NCI-H82 treated with DMSO at 0.1 percent for 48 hours (cell line): Measurements from ENCODE around the gene SP1.
"Not testable (repeated sequence)": the region's sequence is repeated elsewhere in the genome, so short reads cannot be mapped to it uniquely, and the experiment has no call there.

Experiments
- DNase-seq: peaks from one replicate; lab custom pipeline; 2025; ENCODE audit not compliant: unreplicated experiment; lab: John Stamatoyannopoulos, UW

Gene SP1

DNA sequence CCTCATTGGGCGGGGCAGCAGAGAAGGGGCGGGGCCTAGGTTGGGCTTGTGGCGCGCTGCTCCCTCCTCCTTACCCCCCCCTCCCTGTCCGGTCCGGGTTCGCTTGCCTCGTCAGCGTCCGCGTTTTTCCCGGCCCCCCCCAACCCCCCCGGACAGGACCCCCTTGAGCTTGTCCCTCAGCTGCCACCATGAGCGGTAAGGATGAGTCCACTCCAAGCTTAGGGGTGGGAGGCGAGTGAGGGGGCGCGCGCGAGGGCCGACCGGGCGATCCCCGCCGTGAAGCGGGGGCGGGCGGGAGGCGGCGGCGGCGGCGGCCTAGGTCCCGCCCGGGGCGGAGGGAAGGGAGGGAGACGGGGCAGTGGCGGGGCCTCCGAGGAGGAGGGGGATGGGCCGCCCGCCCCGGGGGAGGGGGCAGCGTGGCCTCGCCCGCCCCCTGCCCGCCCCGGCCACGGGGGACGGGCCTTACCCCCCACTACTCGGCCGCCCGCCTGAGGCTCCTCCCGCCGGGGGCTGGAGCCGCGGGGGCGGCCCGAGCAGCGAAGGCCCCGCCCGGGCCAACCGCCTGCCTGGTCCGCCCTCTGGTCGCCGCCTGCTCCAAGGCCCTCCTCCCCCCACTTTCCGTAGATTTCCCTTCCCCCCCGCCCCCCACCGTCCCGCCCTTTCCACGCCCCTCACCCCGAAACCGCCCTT is at the start of gene SP1:
TSS of gene SP1 (plus strand) at position 73 of the 690 bp plus-strand sequence. CDS start at position 189, 116 bp downstream.
- DNase-seq, result peak; percentile 44

DNA sequence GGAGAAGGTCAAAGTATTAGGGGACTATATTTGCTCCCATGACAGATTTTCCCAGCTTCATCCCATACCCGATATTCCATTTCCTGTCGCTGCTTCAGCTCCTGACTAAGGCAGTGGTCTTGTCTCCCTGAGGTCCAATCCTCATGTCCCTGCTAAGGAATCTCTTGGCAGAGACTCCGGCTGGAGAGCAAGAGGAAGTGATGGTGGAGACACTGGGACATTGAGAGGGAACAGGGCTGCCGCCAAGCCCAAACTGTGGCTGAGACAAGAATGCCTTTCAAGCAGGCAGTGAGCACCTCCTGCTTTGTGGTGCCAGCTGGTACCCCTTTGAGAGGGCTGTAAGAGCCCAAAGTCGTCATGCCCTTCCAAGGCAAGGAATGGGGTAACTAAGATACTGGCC is 49.3 kb upstream of the SP1 start:
- no peak for DNase-seq

DNA sequence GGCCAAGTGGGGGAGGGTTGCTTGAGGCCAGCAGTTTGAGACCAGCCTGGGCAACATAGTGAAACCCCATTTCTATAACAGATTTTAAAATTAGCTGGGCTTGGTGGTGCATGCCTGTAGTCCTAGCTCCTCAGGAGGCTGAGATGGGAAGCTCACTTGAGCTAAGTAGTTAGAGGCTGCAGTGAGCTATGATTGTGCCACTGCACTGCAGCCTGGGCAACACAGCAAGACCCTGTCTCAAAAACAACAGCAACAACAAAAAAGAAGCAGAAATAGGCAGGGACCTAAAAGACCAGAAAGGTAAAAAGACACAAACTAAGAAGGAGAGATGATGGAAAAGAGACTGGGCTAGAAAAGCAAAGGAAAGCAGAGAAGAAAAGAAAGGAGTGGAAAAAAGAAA is 47.6 kb upstream of the SP1 start:
- DNase-seq, result not testable (repeated sequence)

DNA sequence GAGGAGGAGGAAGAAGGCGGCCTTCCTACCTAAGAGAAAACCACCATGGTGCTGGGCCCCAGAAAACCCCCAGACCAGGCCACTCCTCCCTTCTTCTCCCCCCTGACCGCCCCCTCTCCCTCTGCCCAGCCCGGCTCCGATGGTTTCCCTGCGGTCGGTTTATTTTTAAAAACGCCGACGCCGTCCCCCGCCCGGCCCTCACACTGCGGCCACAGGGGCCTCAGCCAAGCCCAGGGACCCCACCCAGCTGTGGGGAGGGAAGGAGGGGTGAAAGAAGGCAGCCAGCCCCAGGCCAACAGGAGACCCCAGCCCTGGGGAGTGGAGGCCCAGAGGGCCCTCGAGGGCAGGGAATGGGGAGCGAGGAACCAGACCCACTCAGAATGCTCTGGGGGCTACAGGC is 47.2 kb upstream of the SP1 start:
- no peak for DNase-seq

DNA sequence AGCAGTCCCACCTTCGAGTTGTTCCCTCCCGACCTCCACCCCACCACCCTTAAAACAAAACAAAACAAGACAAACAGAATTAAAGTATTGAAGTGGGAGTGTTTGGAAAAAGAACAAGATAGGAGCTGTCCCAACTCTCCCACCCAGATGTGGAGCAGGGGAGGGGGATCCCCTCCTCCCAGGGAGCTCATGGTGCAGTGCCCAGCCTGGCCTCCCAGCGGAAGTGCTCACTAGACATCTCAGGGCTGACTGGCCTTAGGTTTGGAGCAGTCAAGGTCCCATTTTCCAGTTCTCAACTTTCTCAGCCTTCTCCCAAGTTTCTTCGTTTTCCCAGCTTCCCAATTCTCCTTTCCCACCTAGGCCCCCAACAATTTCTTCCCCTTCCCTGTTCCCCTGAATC is 46.7 kb upstream of the SP1 start:
- DNase-seq, result no peak

DNA sequence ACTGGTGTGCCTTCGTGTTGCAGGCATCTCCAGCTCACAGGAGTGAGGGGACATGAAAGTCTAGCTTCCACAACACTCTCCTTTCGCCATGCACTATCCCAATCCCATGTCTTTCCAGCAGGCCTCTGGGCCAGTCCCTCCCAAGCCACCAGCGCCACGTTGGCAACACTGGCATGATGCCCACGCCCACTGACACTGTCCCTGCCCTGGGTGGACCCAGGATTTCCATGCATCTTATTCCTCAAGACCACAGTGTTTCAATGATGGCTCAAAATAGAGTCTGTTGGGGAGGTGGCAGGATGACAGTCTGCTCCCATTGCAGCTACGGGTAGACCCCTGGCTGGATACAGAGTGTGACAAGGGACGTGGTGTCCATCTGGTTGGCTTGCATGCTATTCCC is 46.1 kb upstream of the SP1 start:
- DNase-seq, result no peak

DNA sequence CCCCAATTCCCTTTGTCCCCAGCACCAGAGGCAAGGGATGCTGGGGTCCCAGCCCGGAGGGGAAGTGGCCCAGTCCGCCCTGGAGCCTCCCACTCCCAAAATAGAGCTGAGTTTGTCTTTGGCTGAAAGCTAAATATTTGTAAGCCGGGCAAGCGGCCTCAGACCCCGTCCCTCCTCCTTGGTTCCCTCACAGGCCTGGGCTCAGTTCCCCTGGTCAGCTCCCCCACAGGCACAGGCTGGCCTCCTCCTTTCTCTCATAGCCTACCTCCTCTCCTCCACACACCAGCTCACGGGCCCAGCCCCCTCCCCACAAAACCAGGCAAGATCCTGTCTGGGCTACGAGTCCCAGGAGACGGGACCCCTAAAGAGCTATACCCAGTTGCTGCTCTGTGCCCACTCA is 45.2 kb upstream of the SP1 start:
- no peak for DNase-seq

DNA sequence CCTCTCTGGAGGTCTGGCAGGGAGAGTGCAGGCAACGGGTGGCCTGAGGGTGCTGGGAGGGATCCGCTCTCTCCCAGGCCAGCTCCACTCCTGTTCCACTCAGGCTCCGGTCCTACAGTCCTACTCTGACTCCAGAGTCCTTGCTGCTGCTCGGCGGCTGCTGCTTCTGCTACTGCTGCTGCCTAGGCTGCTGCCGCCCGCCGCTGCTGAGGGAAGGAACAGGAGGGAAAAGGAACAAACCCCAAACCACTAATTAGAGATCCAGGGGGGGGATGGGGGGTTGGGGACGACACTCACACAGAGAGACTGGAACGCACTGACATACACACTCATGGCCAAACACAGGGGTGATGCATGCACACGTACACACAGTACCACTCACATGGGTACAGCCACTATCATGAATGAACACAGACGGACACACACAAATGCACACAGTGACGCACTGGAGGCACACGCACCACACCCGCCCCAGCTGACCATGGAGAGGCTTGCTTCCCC is 43.7 kb upstream of the SP1 start, which contains the start of gene SP7:
TSS of gene SP7 (minus strand) at position 174 of the 501 bp plus-strand sequence. CDS start 708 bp downstream, outside the sequence.
- no peak for DNase-seq

DNA sequence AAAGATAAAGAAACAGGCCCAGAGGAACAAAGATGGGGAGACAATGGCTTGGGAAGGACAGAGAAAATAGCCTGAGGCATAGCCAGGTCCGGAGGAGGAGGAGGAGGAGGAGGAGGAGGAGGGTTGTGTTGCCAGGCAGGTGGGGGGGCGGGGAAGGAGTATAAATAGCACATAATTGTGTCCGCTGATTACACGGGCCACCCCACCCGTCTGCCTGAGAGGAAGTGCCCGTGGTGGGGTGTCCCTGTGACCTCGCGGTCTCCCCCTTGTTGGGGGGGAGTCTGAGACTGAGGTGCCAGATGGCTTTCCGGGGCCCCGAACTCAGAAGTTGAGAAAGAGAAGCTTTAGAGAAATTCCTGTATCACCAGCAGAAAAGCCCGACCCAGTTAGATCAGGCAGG is 42.0 kb upstream of the SP1 start:
- no peak for DNase-seq

DNA sequence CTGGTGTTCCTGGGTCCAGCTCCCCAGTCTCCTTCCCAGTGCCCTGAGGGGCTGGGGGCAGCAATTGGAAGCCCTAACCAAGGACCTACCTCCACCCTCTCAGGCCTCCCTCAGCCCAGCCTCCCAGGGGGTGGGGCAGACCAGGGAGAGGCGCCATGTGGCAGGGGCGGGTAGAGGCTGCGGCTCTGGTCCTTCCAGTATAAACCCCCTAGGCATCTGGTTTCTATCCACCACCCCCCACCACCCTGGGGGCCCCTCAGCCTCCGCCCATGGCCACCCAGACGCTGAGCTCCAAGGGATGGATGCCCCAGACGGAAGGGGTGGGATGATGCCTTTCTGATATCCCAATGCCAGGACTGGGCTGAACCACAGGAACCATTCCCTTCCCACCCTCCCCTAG is 41.1 kb upstream of the SP1 start:
- DNase-seq, result no peak

DNA sequence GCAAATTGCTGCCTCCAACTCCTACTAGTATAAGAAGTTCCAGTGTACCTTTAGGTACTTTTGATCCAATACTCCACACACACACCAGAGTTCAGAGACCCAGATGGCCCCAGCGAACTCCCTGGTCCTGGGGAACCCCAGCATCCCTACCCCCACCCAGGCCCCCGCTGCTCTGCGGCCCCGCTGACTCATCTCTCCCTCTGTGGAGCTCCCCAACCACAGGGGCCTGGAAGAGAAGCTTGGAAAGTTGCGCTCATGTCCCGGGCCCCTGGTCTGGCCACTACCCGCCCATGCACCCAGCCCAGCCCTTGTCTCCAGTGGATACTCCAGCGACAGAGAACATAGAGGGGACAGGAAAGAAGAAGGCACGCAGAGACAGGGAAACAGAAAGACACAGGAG is 39.6 kb upstream of the SP1 start:
- no peak for DNase-seq

DNA sequence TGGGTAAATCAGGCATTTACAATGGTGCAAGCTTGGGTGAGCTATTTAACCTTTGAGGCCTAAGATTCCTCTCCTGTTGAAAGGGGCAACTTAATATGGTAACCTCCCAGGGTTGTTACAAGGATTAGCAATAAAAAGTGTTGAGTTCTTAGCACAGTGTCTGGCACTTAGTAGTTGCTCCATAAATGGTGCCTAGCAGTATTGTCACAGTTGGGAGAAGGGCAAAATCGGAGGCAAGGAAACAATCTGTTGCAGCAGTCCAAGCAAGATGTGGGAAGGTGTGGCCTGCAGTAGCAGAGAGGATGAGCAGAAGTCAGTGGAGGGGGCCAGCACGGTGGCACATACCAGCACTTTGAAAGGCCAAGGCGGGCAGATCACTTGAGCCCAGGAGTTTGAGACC is 36.5 kb upstream of the SP1 start:
- no peak for DNase-seq

DNA sequence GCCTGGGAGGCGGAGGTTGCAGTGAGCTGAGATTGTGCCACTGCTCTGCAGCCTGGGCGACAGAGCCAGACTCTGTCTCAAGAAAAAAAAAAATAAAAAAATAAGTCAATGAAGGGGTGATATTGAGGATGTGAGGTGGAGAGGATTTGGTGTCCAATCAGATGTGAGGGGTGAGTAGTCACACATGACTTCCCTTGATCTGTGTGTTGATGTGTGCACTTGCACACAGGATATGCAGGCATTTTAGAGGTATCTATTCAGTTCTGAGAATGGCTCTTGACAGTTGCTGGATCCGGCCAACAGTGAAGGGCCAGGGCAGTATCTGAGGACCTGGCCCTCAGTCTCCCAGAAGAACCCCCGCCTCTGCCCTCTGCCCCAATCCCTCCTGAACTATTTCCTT is 36.0 kb upstream of the SP1 start:
- DNase-seq, result no peak

DNA sequence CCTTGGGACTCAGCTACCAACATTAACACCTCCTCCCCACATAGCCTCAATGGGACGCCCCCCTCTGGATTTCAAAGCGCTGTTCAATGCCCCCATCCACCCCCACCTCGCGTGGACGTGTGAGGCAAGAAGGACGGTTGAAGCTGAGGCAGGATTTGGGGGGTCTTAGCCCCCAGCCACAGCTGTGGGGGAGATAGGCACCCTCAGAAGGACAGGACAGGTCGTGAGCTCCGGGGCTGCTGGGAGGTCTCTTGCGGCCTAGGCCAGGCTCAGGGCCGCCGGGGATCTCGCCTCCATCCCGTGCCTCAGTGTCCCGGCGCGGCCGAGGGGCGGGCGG is 35.5 kb upstream of the SP1 start:
- no peak for DNase-seq

DNA sequence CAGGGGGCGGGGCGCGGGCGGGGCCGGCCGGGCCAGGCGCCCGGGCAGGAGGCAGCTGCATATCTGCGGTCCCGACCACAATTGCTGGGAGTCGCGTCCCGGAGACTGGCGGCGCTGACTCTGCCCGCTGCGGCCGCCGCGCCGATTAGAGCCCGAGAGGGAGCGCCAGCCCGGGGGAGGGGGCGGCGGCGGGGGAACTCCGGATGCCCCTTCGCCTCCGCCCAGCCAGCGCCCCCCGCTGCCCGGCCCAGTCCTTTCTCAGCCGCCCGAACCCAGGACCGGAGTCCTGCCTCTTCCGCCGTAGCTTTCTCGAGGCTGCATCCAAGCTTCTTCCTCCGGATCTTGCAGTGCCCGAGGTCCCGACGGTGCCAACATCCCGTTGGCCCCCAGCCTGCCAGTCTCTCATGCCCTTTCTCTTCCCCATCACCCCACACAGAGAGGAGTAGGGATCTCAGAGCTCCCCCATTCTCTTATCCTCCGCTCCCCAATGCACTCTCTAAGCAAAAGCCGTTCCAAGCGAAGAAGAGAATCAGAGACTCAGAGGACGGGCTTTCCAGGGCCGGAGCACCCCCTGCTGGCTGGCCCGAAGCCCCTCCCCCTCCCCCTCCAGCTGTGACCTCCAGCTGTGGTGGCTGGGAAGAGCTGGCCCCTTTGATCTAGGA is 35.0 kb upstream of the SP1 start:
- DNase-seq, result peak; percentile 31

DNA sequence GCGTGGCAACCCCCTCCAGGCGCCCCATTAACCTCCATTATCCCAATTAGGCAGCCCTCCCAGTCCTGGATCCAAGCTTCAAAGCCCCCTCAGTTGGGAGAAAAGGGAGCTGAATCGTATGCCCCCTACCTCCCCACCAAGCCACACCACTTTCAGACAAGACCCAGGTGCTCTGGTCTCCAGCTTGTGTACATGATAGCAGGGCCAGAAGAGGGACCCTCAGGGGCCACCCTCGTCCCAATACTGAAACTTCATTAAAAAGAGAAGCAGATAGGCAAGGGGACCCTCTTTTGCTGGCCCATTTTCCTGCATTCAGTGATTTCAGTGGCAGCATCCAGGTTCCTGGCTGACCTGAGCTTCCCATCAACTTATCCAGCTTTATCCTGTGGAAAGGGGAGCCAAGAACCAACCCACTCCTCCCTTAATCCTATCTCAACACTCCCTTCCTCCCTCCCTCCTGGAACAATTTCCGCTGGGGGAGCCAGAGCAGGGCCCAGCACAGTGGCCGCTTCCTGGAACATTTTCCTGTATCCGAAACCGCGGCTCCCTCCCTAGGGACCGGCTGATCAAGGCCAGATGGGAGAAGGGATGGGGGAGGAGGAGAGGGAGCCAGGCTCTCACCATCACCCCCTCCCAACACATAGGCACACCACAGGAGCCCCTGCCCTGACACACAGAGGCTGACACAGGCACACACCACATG is 34.3 kb upstream of the SP1 start:
- DNase-seq, result peak; percentile 87

DNA sequence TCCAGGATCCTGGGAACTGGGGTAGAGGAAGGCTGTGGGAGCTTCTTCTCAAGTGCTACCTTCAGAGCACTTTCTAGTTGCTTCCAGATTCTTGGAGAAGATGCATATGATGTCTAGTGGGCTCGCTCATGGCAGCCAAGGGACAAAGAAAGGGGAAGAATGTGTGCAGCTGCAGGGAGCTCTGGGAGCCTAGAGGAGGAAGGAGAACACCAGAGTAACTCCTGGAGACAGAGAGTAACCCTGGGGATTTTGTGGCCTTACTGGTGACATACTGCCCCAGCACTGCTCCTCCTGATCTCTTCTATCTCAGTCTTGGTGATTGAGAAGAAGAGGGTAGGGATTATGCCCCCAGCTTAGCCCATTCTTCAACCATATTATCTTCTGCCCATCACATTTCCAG is 33.5 kb upstream of the SP1 start:
- no peak for DNase-seq

DNA sequence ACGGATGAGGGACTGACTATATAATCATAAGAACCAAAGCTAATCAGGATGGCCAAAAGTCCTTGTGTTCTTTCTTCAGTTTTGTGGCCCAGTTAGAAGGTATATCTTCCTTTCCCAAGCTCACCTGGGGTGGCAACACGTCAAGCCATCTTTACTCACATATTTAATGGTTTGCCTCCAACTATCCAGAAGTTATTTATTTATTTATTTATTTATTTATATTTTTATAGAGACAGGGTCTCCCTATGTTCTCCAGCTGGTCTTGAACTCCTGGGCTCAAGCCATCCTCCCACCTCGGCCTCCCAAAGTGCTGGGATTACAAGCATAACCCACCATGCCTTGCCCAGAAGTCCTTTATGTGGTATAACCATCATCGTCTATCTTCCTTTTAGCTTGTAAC is 32.1 kb upstream of the SP1 start:
- no peak for DNase-seq

DNA sequence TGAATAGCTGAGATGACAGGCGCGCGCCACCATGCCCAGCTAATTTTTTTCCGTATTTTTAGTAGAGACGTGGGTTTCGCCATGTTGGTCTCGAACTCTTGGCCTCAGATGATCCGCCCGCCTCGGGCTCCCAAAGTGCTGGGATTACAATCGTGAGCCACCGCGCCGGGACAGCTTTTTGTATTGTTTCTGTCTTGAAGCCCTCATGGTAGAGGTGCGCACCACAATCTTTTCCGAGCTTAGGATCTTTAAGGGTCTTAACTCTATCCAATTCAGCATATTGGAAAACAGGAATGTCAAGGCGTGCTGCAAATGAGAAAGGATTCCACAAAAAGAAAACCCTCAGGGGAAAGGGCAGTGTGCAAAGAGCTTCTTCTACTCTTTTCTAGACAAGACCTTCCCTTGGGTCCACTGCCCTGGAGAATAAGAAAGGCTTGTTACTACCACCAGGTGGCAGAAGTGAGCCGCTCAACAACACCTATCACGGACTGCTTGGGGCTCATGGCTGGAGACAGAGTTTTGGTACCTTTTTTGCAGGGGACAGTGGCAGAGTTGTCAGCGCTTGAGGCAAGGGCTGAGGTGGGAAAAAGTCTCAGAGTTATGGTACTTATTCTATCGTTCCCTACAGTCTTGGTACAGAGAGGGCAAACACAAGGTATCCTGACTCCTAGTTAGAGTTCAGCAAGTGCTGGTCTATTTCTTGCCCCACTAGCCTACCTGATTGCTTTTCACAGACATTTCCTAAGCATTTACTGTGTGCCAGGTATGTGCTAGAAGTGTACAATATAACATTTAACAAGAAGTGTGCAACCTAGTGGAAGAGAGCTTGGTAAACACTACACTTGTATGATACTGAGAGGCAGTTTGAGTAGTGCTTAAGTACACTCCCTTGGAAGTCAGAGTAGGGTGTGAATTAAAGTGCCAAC is 27.4 kb upstream of the SP1 start:
- DNase-seq, result peak; percentile 74

DNA sequence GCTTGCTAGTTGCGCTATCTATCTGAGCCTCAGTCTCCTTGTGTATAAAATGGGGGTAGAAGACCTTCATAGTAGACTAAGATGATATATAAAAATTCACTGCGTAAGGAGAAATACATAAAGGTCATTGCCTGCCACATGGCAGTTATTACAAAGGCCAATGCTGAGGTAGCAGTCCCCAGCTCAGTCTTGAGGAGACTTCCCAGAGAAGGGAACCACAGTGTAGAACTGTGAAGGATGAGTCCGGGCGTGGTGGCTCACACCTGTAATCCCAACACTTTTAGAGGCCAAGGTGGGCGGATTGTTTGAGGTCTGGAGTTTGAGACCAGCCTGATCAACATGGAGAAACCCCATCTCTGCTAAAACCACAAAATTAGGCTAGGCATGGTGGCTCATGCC is 26.7 kb upstream of the SP1 start:
- no peak for DNase-seq

DNA sequence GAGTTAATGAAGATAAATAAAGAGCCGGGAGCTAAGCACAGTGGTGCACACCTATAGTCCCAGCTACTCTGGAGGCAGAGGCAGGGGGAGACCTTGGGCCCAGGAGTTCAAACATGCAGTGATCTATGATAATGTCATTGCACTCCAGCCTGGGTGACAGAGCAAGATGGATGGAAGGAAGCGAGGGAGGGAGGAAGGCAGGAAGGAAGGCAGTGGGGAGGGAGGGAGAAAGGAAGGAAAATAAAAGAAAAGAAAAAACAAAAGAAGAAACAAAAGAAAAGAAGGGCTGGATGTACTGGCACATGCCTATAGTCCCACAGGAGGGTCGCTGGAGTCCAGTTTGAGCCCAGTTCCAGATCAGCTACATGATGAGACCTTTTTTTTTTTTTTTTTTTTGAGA is 24.9 kb upstream of the SP1 start:
- DNase-seq, result no peak
